Measurements from ENCODE around the gene BRI3.

- TF ChIP-seq, protein P1, sequence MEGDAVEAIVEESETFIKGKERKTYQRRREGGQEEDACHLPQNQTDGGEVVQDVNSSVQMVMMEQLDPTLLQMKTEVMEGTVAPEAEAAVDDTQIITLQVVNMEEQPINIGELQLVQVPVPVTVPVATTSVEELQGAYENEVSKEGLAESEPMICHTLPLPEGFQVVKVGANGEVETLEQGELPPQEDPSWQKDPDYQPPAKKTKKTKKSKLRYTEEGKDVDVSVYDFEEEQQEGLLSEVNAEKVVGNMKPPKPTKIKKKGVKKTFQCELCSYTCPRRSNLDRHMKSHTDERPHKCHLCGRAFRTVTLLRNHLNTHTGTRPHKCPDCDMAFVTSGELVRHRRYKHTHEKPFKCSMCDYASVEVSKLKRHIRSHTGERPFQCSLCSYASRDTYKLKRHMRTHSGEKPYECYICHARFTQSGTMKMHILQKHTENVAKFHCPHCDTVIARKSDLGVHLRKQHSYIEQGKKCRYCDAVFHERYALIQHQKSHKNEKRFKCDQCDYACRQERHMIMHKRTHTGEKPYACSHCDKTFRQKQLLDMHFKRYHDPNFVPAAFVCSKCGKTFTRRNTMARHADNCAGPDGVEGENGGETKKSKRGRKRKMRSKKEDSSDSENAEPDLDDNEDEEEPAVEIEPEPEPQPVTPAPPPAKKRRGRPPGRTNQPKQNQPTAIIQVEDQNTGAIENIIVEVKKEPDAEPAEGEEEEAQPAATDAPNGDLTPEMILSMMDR (IDR thresholded peaks at IDR 0.05), result no peak
- TF ChIP-seq, protein P2, sequence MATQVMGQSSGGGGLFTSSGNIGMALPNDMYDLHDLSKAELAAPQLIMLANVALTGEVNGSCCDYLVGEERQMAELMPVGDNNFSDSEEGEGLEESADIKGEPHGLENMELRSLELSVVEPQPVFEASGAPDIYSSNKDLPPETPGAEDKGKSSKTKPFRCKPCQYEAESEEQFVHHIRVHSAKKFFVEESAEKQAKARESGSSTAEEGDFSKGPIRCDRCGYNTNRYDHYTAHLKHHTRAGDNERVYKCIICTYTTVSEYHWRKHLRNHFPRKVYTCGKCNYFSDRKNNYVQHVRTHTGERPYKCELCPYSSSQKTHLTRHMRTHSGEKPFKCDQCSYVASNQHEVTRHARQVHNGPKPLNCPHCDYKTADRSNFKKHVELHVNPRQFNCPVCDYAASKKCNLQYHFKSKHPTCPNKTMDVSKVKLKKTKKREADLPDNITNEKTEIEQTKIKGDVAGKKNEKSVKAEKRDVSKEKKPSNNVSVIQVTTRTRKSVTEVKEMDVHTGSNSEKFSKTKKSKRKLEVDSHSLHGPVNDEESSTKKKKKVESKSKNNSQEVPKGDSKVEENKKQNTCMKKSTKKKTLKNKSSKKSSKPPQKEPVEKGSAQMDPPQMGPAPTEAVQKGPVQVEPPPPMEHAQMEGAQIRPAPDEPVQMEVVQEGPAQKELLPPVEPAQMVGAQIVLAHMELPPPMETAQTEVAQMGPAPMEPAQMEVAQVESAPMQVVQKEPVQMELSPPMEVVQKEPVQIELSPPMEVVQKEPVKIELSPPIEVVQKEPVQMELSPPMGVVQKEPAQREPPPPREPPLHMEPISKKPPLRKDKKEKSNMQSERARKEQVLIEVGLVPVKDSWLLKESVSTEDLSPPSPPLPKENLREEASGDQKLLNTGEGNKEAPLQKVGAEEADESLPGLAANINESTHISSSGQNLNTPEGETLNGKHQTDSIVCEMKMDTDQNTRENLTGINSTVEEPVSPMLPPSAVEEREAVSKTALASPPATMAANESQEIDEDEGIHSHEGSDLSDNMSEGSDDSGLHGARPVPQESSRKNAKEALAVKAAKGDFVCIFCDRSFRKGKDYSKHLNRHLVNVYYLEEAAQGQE (IDR thresholded peaks at IDR 0.05; ENCODE audit: insufficient read depth in 1 of 2, low read depth in 2 of 2, low read length in 1 of 2), result no peak
- TF ChIP-seq POLR2AphosphoS5 (IDR thresholded peaks at IDR 0.05; ENCODE audit: low read depth, low read length), result no peak
- no peak for TF ChIP-seq TCF7L2 (IDR thresholded peaks at IDR 0.05; ENCODE audit: low read depth, low read length)
- no peak for TF ChIP-seq SIN3A (IDR thresholded peaks at IDR 0.05; ENCODE audit: borderline replicate concordance, insufficient read depth, low read depth, low read length)
Observed at GRCh38 chr7:98232799-98233198, 48.7 kb upstream of the BRI3 start.
